Esophagus (tissue), 2 donors: ENCODE results near the gene ARHGAP10. TPM values are rescaled to one million over a fixed set of nuclear protein-coding genes. Genes with fewer than 3 reads are reported as not detected.
A peak's percentile ranks its signal among the peaks of the same experiment; 100 is the strongest.

Source experiments
- H3K27ac ChIP-seq, 2 donors: one replicate each; pipeline ENCODE4 v1.5.1; 2013; ENCODE audit warnings: low read depth in 2 of 2, mild to moderate bottlenecking in 2 of 2, inconsistent platforms in 1 of 2, low read length in 1 of 2, moderate library complexity in 1 of 2
- H3K27me3 ChIP-seq, 2 donors: one replicate each; pipeline ENCODE4 v1.6.1; 2013; ENCODE audit warnings: low read length in 2 of 2, control low read depth in 1 of 2, mild to moderate bottlenecking in 1 of 2; ENCODE audit not compliant: insufficient read depth in 2 of 2, control insufficient read depth in 1 of 2
- H3K36me3 ChIP-seq, 2 donors: one replicate each; pipeline ENCODE4 v1.6.1; 2013; ENCODE audit warnings: low read length in 1 of 2; ENCODE audit not compliant: control insufficient read depth in 2 of 2, insufficient read depth in 2 of 2
- H3K4me1 ChIP-seq, 2 donors: one replicate each; pipeline ENCODE4 v1.6.1; 2013; ENCODE audit warnings: low read length in 1 of 2; ENCODE audit not compliant: control insufficient read depth in 2 of 2, insufficient read depth in 2 of 2
- H3K4me3 ChIP-seq, 2 donors: one replicate each; pipeline ENCODE4 v1.5.1; 2013; ENCODE audit warnings: low read length in 2 of 2, mild to moderate bottlenecking in 2 of 2, low read depth in 1 of 2, moderate library complexity in 1 of 2
- H3K9me3 ChIP-seq, 2 donors: one replicate each; pipeline ENCODE4 v1.6.1; 2013; ENCODE audit warnings: mild to moderate bottlenecking in 2 of 2, low read depth in 1 of 2, low read length in 1 of 2, moderate library complexity in 1 of 2; ENCODE audit not compliant: control insufficient read depth in 2 of 2, insufficient read depth in 1 of 2
- WGBS, 2 donors: extraction: QIAGEN DNeasy Blood & Tissue Kit; methylation state at CpG; one replicate each; pipeline ENCODE4 v1.1.7; 2013; 5-methylcytosine and 5-hydroxymethylcytosine counted together
- polyA plus RNA-seq, 2 donors: library from polyadenylated mRNA; stranded (reverse); fragments of 200-250 nt; gene quantifications; one replicate each; pipeline ENCODE4 v1.2.3, GENCODE V29; 2013
- donor health status: healthy with polysubstance abuse.
- donor health status: Bipolar disorder and iron deficiency.

ARHGAP10 gene
- polyA plus RNA-seq, 2 donors: 31.2 to 53.9 TPM

DNA sequence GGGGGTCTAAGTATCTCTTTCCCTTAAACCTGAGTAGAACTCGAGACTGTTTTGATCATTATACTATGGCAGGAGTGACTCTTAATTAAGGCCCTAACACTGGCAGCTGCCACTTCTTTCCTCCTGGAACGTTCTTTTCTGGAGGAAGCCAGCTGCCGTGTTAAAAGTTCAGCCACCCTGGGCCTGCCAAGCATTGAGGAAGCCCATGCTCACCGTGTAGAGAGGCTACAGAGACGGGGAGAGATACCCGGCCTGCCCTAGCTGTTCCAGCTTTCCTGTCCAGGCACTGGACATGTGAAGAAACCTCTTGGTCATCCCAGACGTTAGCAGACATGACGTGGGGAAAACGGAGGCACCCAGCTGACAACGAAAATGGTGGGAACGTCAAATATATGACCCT is 274.1 kb downstream of the ARHGAP10 start:
- 89 to 91% methylated on average over 11 of the region's 11 CpGs for WGBS, 2 donors
- Histone ChIP-seq H3K4me1 (peaks cover 2% of the 10 kb centered on the region in 2 donors), H3K4me3 (no peak overlapping the region), H3K36me3 (no peaks in the 10 kb centered on the region), H3K9me3 (no peaks in the 10 kb centered on the region), H3K27ac (no peak overlapping the region), H3K27me3 (no peaks in the 10 kb centered on the region)

GRCh38 chr4:148007314-148007760 is 275.4 kb downstream of the ARHGAP10 start:
- peak overlapping the region; percentile 44 to 46 for H3K27ac ChIP-seq

GRCh38 chr4:148007792-148008191 is 275.9 kb downstream of the ARHGAP10 start:
- H3K4me3 ChIP-seq: no peak overlapping the region
- peaks cover 0 to 4% of the 10 kb centered on the region in 2 donors for H3K36me3 ChIP-seq
- 78 to 79% methylated on average over 3 of the region's 3 CpGs for WGBS, 2 donors

More at GRCh38 chr4:148007314-148007760, 275.4 kb downstream of the ARHGAP10 start:
- peaks cover 2% of the 10 kb centered on the region in 2 donors for H3K4me1 ChIP-seq
- H3K27me3 ChIP-seq: no peaks in the 10 kb centered on the region
- no peak overlapping the region for H3K4me3 ChIP-seq
- 45 to 65% methylated on average over 7 of the region's 7 CpGs for WGBS, 2 donors
- peaks cover 0 to 3% of the 10 kb centered on the region in 2 donors for H3K9me3 ChIP-seq
- peaks cover 0 to 4% of the 10 kb centered on the region in 2 donors for H3K36me3 ChIP-seq

DNA sequence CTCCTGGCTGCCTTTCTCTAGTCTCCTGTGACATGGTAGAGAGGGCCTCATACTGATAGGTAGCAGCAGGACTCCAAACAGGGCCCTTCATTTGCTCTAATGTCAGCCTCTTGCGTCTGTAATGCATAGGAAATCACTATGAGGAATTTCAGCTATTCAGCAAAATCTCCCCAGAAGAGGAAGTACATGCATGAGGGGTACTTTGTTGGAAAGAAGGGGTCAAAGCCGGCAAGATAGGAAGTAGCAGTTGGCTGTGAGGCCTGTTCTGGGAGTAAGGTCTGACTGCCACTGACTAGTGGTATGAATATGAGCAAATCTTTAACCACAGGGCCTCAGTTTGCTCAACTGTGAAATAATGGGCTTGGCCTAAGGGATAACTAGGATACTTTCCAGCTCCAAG is 283.2 kb downstream of the ARHGAP10 start:
- Histone ChIP-seq H3K27ac (no peak overlapping the region), H3K4me3 (no peak overlapping the region), H3K4me1 (no peaks in the 10 kb centered on the region), H3K36me3 (peaks cover 0 to 4% of the 10 kb centered on the region in 2 donors), H3K9me3 (peaks cover 0 to 3% of the 10 kb centered on the region in 2 donors), H3K27me3 (no peaks in the 10 kb centered on the region)
- 75 to 85% methylated on average over 2 of the region's 2 CpGs for WGBS, 2 donors

More at GRCh38 chr4:148007792-148008191, 275.9 kb downstream of the ARHGAP10 start:
- peaks cover 2% of the 10 kb centered on the region in 2 donors for H3K4me1 ChIP-seq
- no peaks in the 10 kb centered on the region for H3K27me3 ChIP-seq
- peak overlapping the region; percentile 44 to 46 for H3K27ac ChIP-seq
- peaks cover 0 to 3% of the 10 kb centered on the region in 2 donors for H3K9me3 ChIP-seq

DNA sequence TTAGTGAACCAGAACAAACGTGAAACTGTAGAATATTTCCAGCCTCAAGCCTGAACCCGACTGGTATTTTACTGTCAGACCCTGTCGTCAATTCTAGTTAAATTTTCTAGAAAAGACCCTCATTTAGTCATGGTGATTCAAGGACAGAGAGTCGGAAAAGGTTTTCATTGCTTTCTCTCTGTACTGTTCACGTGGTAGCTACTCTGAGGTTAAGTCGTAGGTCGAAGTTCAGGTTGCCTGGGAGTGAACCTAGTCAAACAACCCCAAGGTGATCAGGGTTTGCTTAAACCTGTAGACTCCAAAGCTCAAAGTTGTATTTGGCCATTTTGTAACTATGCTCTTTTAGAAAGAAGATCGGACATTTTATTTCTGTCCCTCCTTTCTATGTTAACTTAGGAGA is 283.6 kb downstream of the ARHGAP10 start:
- 95 to 96% methylated on average over 8 of the region's 8 CpGs for WGBS, 2 donors
- peaks cover 0 to 4% of the 10 kb centered on the region in 2 donors for H3K36me3 ChIP-seq
- no peaks in the 10 kb centered on the region for H3K27me3 ChIP-seq
- no peak overlapping the region for H3K4me3 ChIP-seq
- no peak overlapping the region for H3K27ac ChIP-seq
- no peaks in the 10 kb centered on the region for H3K4me1 ChIP-seq
- peaks cover 0 to 3% of the 10 kb centered on the region in 2 donors for H3K9me3 ChIP-seq

DNA sequence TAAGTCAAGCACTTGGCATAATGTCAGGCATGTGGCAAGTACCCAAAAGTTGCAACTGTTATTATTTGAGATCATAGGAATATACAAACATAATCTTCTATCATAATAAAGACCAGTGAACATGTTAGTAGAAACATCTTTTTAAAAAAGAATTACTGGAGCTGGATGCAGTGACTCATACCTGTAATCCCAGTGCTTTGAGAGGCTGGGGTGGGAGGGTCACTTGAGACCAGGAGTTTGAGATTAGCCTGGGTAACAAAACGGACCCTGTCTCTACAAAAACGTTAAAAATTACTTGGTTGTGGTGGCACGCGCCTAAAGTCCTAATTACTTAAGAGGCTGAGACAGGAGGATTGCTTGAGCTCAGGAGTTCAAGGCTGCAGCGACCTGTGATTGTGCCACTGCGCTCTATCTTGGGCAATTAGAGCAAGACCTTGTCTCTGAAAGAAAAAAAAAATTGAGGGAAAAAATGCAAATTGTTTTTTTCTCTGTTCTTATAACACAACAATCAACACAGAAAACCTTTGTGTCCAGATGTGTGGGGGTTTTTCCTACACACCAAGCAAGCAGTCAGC is 284.3 kb downstream of the ARHGAP10 start:
- Histone ChIP-seq H3K36me3 (peaks cover 0 to 4% of the 10 kb centered on the region in 2 donors), H3K4me3 (no peak overlapping the region), H3K9me3 (peaks cover 0 to 3% of the 10 kb centered on the region in 2 donors), H3K4me1 (no peaks in the 10 kb centered on the region), H3K27ac (no peak overlapping the region), H3K27me3 (no peaks in the 10 kb centered on the region)
- WGBS, 2 donors: 81 to 86% methylated on average over 6 of the region's 6 CpGs

GRCh38 chr4:148017801-148018200 is 285.9 kb downstream of the ARHGAP10 start:
- H3K27ac ChIP-seq: peak overlapping the region; percentile 13 to 19
- 32 to 38% methylated on average over 5 of the region's 5 CpGs for WGBS, 2 donors

DNA sequence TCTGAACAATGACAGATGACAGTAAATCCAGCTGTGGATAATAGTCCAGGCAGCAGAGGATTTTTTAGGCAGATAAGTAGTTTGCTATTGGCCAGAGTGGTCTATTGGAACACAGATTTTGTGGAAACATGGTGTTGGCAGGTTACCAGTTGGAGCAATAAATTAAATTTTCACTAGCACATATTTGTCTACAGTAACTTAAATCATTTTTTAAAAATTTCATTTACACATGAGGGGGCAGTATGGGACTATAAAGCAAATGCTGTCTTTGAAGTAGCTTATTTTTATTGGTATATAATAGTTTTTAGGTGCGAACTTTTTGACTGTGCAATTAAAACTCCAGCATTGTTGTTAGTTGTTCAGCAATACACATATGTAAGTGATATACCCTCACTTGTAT is 289.8 kb downstream of the ARHGAP10 start:
- Histone ChIP-seq H3K9me3 (no peaks in the 10 kb centered on the region), H3K27me3 (no peaks in the 10 kb centered on the region), H3K27ac (no peak overlapping the region), H3K4me1 (no peaks in the 10 kb centered on the region), H3K4me3 (no peak overlapping the region), H3K36me3 (no peaks in the 10 kb centered on the region)
- WGBS, 2 donors: 85 to 93% methylated on average over 1 of the region's 1 CpG

More at GRCh38 chr4:148017801-148018200, 285.9 kb downstream of the ARHGAP10 start:
- no peaks in the 10 kb centered on the region for H3K4me1 ChIP-seq
- no peak overlapping the region for H3K4me3 ChIP-seq
- no peaks in the 10 kb centered on the region for H3K36me3 ChIP-seq
- no peaks in the 10 kb centered on the region for H3K9me3 ChIP-seq
- H3K27me3 ChIP-seq: no peaks in the 10 kb centered on the region

DNA sequence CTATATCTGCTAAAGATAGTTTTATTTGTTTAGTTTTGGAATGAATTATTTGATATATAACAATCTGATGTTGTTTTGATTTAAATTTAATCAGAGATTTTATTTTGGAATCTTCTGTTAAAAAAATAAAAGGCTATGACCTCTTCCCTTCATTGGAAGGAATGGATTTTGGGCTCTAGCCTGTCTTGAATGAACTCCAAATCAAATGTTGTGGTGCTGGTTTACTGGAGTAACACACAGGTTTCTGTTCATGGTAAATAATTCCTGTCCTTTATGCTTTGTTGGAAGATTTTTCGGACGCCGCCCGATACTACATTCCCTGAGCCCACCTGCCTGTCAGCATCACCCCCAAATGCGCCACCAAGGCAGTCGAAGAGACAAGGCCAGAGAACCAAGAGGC is 291.1 kb downstream of the ARHGAP10 start:
- H3K27me3 ChIP-seq: no peaks in the 10 kb centered on the region
- no peaks in the 10 kb centered on the region for H3K4me1 ChIP-seq
- H3K9me3 ChIP-seq: no peaks in the 10 kb centered on the region
- WGBS, 2 donors: 96 to 98% methylated on average over 6 of the region's 6 CpGs
- H3K4me3 ChIP-seq: no peak overlapping the region
- H3K27ac ChIP-seq: no peak overlapping the region
- H3K36me3 ChIP-seq: no peaks in the 10 kb centered on the region
